Fibroblast of skin of back (primary cell): ENCODE data around the gene ACOT13.
"Not testable (repeated sequence)": the region's sequence is repeated elsewhere in the genome, so short reads cannot be mapped to it uniquely, and the experiment has no call there.

ENCODE experiments used
- DNase-seq: peaks from one replicate; pipeline ENCODE4 v3.0.0-alpha.2; 2013

ACOT13 gene

GRCh38 chr6:24731456-24732134 is 64.7 kb downstream of the ACOT13 start:
- not testable (repeated sequence) for DNase-seq

- DNase-seq = no peak
These were observed 67.3 kb downstream of the ACOT13 start for GRCh38 chr6:24734166-24734565.

- not testable (repeated sequence) for DNase-seq
These were observed 67.8 kb downstream of the ACOT13 start for GRCh38 chr6:24734710-24735109.

GRCh38 chr6:24738741-24739140 is 71.9 kb downstream of the ACOT13 start:
- no peak for DNase-seq

- DNase-seq = peak; percentile 71
These were observed 74.0 kb downstream of the ACOT13 start for GRCh38 chr6:24740861-24741260.

GRCh38 chr6:24742216-24742738 is 75.4 kb downstream of the ACOT13 start:
- DNase-seq = no peak

- peak; percentile 97 for DNase-seq
These were observed 76.5 kb downstream of the ACOT13 start for GRCh38 chr6:24743265-24743943.

GRCh38 chr6:24743944-24744335 is 77.1 kb downstream of the ACOT13 start:
- no peak for DNase-seq

- no peak for DNase-seq
These were observed 78.0 kb downstream of the ACOT13 start for GRCh38 chr6:24744911-24745310.

- DNase-seq = no peak
These were observed 82.4 kb downstream of the ACOT13 start for GRCh38 chr6:24749297-24749696.

- not testable (repeated sequence) for DNase-seq
These were observed 84.0 kb downstream of the ACOT13 start for GRCh38 chr6:24750878-24751277.

- no peak for DNase-seq
These were observed 85.6 kb downstream of the ACOT13 start for GRCh38 chr6:24752503-24752902.

GRCh38 chr6:24752917-24753492 is 86.1 kb downstream of the ACOT13 start:
- DNase-seq = no peak

- DNase-seq = no peak
These were observed 86.7 kb downstream of the ACOT13 start for GRCh38 chr6:24753545-24753944.

- not testable (repeated sequence) for DNase-seq
These were observed 87.5 kb downstream of the ACOT13 start for GRCh38 chr6:24754378-24754777.
